SIG-M5 (cell line): ENCODE data around the gene NOS1.

Source experiments
- DNase-seq: peaks from one replicate; lab custom pipeline; 2025; lab: John Stamatoyannopoulos, UW

NOS1 gene

GRCh38 chr12:117363953-117364486, 2.6 kb upstream of the NOS1 start:
- no peak for DNase-seq

GRCh38 chr12:117363056-117363662, 1.7 kb upstream of the NOS1 start:
- no peak for DNase-seq

- DNase-seq: no peak
Observed at GRCh38 chr12:117362391-117362790, 965 bp upstream of the NOS1 start.

DNA sequence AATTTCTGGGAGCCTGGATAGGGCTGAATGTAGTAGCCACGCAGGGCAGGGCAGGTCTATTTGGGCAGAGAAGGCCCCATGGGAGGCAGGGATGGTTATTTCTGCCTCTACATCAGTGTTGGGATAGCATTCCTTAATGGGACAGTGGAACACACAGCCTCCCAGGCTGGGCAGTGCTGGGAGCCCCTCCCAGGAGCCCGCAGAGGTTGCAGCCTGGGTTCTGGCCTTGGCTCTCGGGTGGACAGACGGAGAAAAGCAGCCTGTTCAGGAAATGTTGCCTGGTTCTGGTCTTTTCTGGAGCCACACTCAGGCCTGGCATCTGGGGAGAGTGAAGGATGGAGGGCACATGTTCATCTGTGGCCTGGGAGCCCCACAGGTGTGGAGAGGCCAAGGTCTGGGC, 479 bp upstream of the NOS1 start:
- DNase-seq: no peak

DNA sequence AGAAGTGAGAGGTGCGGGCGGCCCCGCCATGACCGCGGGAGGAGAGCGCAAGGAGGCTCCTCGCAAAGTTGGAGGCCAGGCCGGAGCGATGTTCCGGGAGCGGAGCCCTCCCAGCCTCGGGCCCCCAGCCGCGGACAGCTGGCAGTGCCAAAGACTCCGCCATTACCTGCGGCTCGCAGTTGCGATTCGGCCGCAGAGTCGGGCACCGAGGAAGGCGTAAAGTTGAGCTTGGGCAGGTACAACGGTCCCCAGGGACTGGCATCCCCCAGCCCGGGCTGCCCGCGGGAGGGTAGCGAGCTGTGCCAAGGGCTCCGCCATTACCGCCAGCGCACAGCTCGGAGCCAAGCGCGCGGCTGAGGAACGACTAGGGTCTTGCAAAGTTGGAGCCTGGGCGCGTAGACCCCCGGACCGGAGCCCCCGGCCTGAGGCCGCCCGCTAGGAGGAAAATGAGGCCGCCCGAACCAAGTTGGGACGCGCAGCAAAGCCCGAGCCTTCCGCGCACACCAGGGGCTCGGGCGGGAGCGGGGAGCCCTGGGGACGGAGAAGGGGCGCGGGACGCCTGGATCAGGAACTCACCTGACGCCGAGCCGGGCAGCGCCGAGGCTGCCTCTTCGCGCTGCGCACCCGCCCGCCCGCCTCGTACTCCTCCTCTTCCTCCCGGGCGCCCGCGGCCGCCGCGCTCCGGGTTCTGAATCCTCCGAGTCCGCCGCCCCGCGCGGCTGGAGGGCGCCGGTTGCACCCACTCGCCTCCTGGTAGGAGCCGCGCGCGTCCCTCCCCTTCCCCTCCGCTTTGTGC, 677 bp downstream of the NOS1 start:
- no peak for DNase-seq

DNA sequence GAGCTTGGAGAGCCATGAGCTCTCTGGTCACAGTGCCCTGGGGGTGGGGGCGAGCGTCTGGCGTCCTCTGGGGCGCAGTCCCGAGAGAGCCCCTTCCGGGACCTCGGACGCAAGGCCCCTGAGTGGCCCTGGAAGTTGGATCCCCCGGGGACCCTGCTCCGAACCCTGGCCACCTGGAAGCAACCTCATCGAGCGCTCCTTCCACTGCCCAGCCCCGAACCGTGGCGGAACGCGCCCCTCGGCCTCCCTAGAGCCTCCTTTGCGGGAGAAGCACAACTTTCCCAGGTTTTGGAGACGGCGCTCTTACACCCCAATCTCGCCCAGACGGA, 1.2 kb downstream of the NOS1 start:
- no peak for DNase-seq

- DNase-seq: no peak
Observed at GRCh38 chr12:117359029-117359845, 2.2 kb downstream of the NOS1 start.

- DNase-seq: no peak
Observed at GRCh38 chr12:117356048-117356447, 5.4 kb downstream of the NOS1 start.

- no peak for DNase-seq
Observed at GRCh38 chr12:117352883-117353282, 8.5 kb downstream of the NOS1 start.

DNA sequence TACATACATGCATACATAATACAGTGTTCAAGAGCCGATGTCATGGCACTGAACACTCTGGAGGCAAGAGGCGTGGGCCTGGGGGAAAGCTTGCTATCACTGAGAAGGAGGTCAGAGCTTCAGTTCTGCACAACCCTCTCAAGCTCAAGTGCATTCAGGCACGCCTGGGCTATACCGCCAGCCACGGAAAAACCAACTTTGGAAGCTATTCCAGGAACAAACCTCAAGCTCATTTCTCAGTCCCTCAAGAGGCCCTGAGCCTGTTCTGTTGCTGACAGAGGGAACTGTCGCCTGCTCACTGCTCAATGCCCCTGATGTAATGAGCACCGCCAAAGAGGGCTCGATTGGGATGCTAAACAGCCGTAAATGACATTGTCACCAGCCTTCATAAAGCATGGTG, 9.2 kb downstream of the NOS1 start:
- DNase-seq: no peak

DNA sequence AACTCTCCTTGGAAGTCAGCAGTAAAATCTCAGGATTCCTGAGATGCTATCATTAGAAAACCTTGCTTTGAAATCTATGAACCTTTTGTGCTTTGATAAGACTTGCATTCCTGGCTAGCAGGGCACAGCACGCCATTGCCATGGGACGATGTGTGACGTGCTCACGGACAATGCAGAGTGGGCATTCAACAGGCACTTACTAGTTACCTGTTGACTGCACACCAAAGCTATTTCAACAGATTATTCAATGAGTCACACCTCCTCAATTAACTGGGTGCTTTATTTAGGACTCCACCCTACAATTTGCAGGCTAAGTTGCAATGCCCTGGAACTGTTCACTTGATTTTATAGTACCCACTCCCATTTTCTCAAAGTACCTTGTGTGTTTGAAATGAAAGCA, 11.3 kb downstream of the NOS1 start:
- no peak for DNase-seq

GRCh38 chr12:117347588-117347987, 13.8 kb downstream of the NOS1 start:
- DNase-seq: no peak

GRCh38 chr12:117344716-117345115, 16.7 kb downstream of the NOS1 start:
- DNase-seq: no peak

GRCh38 chr12:117343849-117344248, 17.6 kb downstream of the NOS1 start:
- no peak for DNase-seq

- no peak for DNase-seq
Observed at GRCh38 chr12:117343296-117343695, 18.1 kb downstream of the NOS1 start.

DNA sequence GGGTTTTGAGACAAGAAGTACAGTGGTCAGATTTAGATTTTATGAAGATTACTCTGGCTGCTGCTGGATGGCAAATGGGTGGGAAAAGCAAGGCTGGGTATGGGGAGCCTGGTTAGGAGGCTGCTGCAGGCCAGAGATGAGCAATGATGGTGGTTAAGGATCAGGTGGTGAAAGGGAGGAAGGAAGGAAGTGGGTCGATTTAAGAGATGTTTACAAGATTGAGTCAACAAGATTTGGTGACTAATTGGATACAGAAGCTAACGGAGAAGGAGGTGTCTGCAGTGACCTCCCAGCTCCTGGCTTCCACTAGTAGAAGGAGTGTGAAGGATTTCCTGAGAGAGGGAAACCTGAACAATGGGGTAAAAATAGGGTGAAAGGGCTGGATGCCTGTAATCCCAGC, 18.7 kb downstream of the NOS1 start:
- no peak for DNase-seq

DNA sequence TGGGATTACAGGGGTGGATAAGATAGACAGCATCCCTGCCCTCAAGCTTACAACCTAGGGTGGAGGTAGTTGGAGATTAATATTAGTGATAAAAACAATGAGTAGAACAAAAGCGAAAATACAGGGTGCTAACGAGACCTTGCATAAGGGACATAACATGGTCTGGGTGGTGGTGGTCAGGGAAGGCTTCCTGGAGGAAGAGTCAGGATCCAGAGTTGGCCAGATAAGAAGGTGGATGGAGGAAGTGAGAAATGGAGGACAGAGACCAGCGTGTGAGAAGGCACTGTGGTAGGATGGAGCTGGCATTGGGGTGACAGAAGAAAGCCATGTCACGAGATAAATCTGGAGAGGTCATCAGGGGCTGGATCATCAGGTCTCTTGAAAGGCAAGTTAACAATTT, 19.2 kb downstream of the NOS1 start:
- DNase-seq: no peak

- no peak for DNase-seq
Observed at GRCh38 chr12:117339104-117339503, 22.3 kb downstream of the NOS1 start.

DNA sequence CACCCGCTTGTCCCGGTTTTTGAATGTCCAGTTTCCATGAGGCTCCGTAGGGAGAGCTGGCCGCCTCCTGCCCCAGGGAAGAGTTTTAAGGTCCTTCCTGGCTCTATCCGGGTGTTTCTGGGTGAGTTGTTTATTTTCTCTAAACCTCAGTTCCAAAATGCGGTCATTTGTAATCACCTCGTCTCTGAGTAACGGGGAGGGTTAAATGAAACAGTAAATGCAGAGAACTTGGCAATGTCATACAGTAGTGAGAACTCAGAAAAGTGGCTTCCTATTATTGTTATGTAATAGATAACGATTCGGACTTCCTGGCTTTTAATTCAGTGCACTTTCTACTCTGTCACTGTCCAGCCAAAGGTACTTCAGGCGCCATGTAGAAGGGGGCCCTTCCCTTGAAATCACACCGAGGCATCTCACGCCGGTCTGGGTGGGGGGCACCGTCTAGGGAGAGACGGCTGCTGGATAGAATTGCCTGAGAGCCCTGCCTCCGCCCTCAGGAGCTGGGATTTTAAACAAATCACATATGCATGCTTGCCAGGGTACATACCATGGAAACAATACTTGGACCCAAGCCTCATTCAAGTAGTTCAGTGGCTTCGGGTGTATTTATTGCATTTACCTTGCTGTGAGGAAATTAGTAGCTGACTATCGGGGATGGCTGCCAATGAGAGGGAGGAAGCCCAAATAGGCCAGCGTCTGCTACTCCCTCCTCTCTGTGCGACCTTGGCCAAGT, 26.4 kb downstream of the NOS1 start:
- no peak for DNase-seq

GRCh38 chr12:117334051-117334450, 27.4 kb downstream of the NOS1 start:
- no peak for DNase-seq

GRCh38 chr12:117333331-117333881, 28.0 kb downstream of the NOS1 start:
- peak; percentile 70 for DNase-seq

GRCh38 chr12:117331691-117332090, 29.7 kb downstream of the NOS1 start:
- DNase-seq: no peak
